Liver (tissue), 9 donors: ENCODE results near the gene PALB2. TPM values are rescaled to one million over a fixed set of nuclear protein-coding genes. Genes with fewer than 3 reads are reported as not detected.

Source experiments
- DNase-seq: peaks from one replicate; pipeline ENCODE4 v3.0.0-alpha.2; 2017; ENCODE audit warnings: low spot score
- H3K27ac ChIP-seq, 2 donors: one replicate each; pipeline ENCODE4 v1.7.0; 2013; ENCODE audit warnings: inconsistent platforms in 2 of 2, low read length in 2 of 2, control low read depth in 1 of 2, low read depth in 1 of 2, mild to moderate bottlenecking in 1 of 2
- H3K27me3 ChIP-seq, 4 donors: one replicate each; pipeline versions ENCODE4 v1.6.1 to v1.7.0; 2013; ENCODE audit warnings: low read length in 3 of 4, inconsistent platforms in 1 of 4, mild to moderate bottlenecking in 1 of 4, moderate library complexity in 1 of 4; ENCODE audit not compliant: control insufficient read depth in 4 of 4, insufficient read depth in 4 of 4
- H3K36me3 ChIP-seq, 4 donors: one replicate each; pipeline versions ENCODE4 v1.6.1 to v1.7.0; 2013; ENCODE audit warnings: low read length in 3 of 4, mild to moderate bottlenecking in 3 of 4, low read depth in 1 of 4, moderate library complexity in 1 of 4; ENCODE audit not compliant: control insufficient read depth in 4 of 4, insufficient read depth in 3 of 4
- H3K4me1 ChIP-seq, 4 donors: one replicate each; pipeline versions ENCODE4 v1.6.1 to v1.7.0; 2013; ENCODE audit warnings: low read length in 3 of 4, mild to moderate bottlenecking in 3 of 4, moderate library complexity in 1 of 4; ENCODE audit not compliant: control insufficient read depth in 4 of 4, insufficient read depth in 4 of 4
- H3K4me3 ChIP-seq, 3 donors: one replicate each; pipeline versions ENCODE4 v1.6.1 to v1.7.0; 2013; ENCODE audit warnings: low read length in 3 of 3, control low read depth in 1 of 3, low read depth in 1 of 3, mild to moderate bottlenecking in 1 of 3
- H3K9ac ChIP-seq, 2 donors: one replicate each; pipeline ENCODE4 v1.7.0; 2013; ENCODE audit warnings: low read length in 2 of 2, mild to moderate bottlenecking in 2 of 2, moderate library complexity in 2 of 2, control low read depth in 1 of 2, low read depth in 1 of 2
- H3K9me3 ChIP-seq, 4 donors: one replicate each; pipeline versions ENCODE4 v1.6.1 to v1.7.0; 2013; ENCODE audit warnings: low read length in 3 of 4; ENCODE audit not compliant: control insufficient read depth in 4 of 4
- ATF3 ChIP-seq: IDR thresholded peaks from 2 replicates; pipeline ENCODE4 v1.6.1; 2016; ENCODE audit warnings: antibody characterized with exemption
- CTCF ChIP-seq: fragments of 150-350 bp; IDR thresholded peaks from 2 replicates; pipeline ENCODE4 v1.5.1; 2017; ENCODE audit warnings: improper control_type of control experiment, low read depth, low read length; ENCODE audit not compliant: missing input control
- EGR1 ChIP-seq, 2 donors: IDR thresholded peaks; 2 replicates each; pipeline ENCODE4 v1.6.1; 2016 to 2018; ENCODE audit warnings: antibody characterized with exemption in 2 of 2, low read depth in 2 of 2
- FOXA1 ChIP-seq: IDR thresholded peaks from 2 replicates; pipeline ENCODE4 v1.6.1; 2016; ENCODE audit warnings: antibody characterized with exemption
- FOXA2 ChIP-seq: IDR thresholded peaks from 2 replicates; pipeline ENCODE4 v1.6.1; 2016; ENCODE audit warnings: antibody characterized with exemption
- GABPA ChIP-seq, 2 donors: IDR thresholded peaks in 1 of 2; conservative IDR thresholded peaks in 1 of 2; 2 replicates each; pipeline ENCODE4 v1.6.1; 2016; ENCODE audit warnings: antibody characterized with exemption in 2 of 2, mild to moderate bottlenecking in 1 of 2, moderate library complexity in 1 of 2
- HNF4A ChIP-seq, 2 donors: conservative IDR thresholded peaks; 2 replicates each; pipeline ENCODE4 v1.6.1; 2016; ENCODE audit warnings: antibody characterized with exemption in 2 of 2, mild to moderate bottlenecking in 2 of 2
- HNF4G ChIP-seq: IDR thresholded peaks from 2 replicates; pipeline ENCODE4 v1.6.1; 2016; ENCODE audit warnings: antibody characterized with exemption
- JUND ChIP-seq, 2 donors: IDR thresholded peaks; 2 replicates each; pipeline ENCODE4 v1.6.1; 2016; ENCODE audit warnings: antibody characterized with exemption in 2 of 2
- MAX ChIP-seq: IDR thresholded peaks from 2 replicates; pipeline ENCODE4 v1.6.1; 2016; ENCODE audit warnings: antibody characterized with exemption
- NR2F2 ChIP-seq: IDR thresholded peaks from 2 replicates; pipeline ENCODE4 v1.6.1; 2016; ENCODE audit warnings: antibody characterized with exemption
- RAD21 ChIP-seq, 2 donors: IDR thresholded peaks; 2 replicates each; pipeline ENCODE4 v1.6.1; 2016; ENCODE audit warnings: antibody characterized with exemption in 2 of 2, mild to moderate bottlenecking in 2 of 2
- REST ChIP-seq: IDR thresholded peaks from 2 replicates; pipeline ENCODE4 v1.6.1; 2016; ENCODE audit warnings: antibody characterized with exemption, mild to moderate bottlenecking
- RXRA ChIP-seq, 2 donors: IDR thresholded peaks; 2 replicates each; pipeline ENCODE4 v1.6.1; 2017 to 2018; ENCODE audit warnings: antibody characterized with exemption in 2 of 2, mild to moderate bottlenecking in 1 of 2
- SP1 ChIP-seq: IDR thresholded peaks from 2 replicates; pipeline ENCODE4 v1.6.1; 2018; ENCODE audit warnings: antibody characterized with exemption, mild to moderate bottlenecking
- TAF1 ChIP-seq: conservative IDR thresholded peaks from 2 replicates; pipeline ENCODE4 v1.6.1; 2016; ENCODE audit warnings: antibody characterized with exemption, mild to moderate bottlenecking
- YY1 ChIP-seq: IDR thresholded peaks from 2 replicates; pipeline ENCODE4 v1.6.1; 2016; ENCODE audit warnings: antibody characterized with exemption, mild to moderate bottlenecking
- ZBTB33 ChIP-seq: IDR thresholded peaks from 2 replicates; pipeline ENCODE4 v1.6.1; 2016; ENCODE audit warnings: antibody characterized with exemption
- WGBS: extraction: QIAGEN DNeasy Blood & Tissue Kit; methylation state at CpG from one replicate; pipeline ENCODE4 v1.1.7; 2013; 5-methylcytosine and 5-hydroxymethylcytosine counted together
- polyA plus RNA-seq, 2 donors: library from polyadenylated mRNA; stranded (reverse) in 1 of 2; unstranded in 1 of 2; fragments of 200-250 nt in 1 of 2; fragments of >200 nt in 1 of 2; fragmentation: Nextera tagmentation in 1 of 2; extraction: Ambion mirVana in 1 of 2; gene quantifications; one replicate each; pipeline versions ENCODE4 v1.2.1 to v1.2.3, GENCODE V29; 2013 to 2015
- total RNA-seq, 2 donors: library from RNA; depleted of rRNA; stranded (reverse); fragments of >200 nt; gene quantifications; one replicate each; pipeline ENCODE4 v1.2.3, GENCODE V29; 2014
- donor health status: healthy.
- donor health status: healthy.
- donor health status: healthy.
- donor health status: healthy.
- donor health status: healthy.

PALB2 gene
- total and polyA plus RNA-seq, 4 donors: 4.1 to 7.6 (median 4.7) TPM

- Histone ChIP-seq H3K27ac (no peak overlapping the region), H3K27me3 (no peaks in the 10 kb centered on the region), H3K4me3 (no peak overlapping the region), H3K36me3 (peaks cover 21 to 86% (median 64%) of the 10 kb centered on the region in 4 donors), H3K9me3 (no peaks in the 10 kb centered on the region), H3K9ac (no peak overlapping the region), H3K4me1 (no peaks in the 10 kb centered on the region)
- no peak for DNase-seq
- 97% methylated on average over 7 of the region's 7 CpGs for WGBS
- TF ChIP-seq TAF1 (no peak), MAX (no peak)
Observed at GRCh38 chr16:23666571-23667354, 25.7 kb upstream of the PALB2 start.

- peaks cover 21 to 92% (median 75%) of the 10 kb centered on the region in 4 donors for H3K36me3 ChIP-seq
- 97% methylated on average over 2 of the region's 2 CpGs for WGBS
Observed at GRCh38 chr16:23663918-23664317, 22.8 kb upstream of the PALB2 start.

More at GRCh38 chr16:23663918-23664317, 22.8 kb upstream of the PALB2 start:
- TF ChIP-seq JUND (IDR thresholded peaks at IDR 0.05) (no peak), ATF3 (no peak), FOXA2 (no peak), HNF4A (conservative IDR thresholded peaks at IDR 0.05) (no peak), RXRA (IDR thresholded peaks at IDR 0.05) (no peak), RAD21 (IDR thresholded peaks at IDR 0.05) (no peak), GABPA (IDR thresholded peaks at IDR 0.05 in 1 of 2, conservative IDR thresholded peaks at IDR 0.05 in 1 of 2) (no peak), EGR1 (IDR thresholded peaks at IDR 0.05; ENCODE audit: low read depth in 2 of 2) (no peak), REST (no peak), CTCF (no peak), NR2F2 (no peak), HNF4G (no peak), FOXA1 (no peak), TAF1 (no peak), YY1 (no peak), ZBTB33 (no peak), SP1 (no peak), MAX (no peak)
- no peak overlapping the region for H3K4me3 ChIP-seq
- H3K4me1 ChIP-seq: no peaks in the 10 kb centered on the region
- H3K27ac ChIP-seq: no peak overlapping the region
- H3K27me3 ChIP-seq: no peaks in the 10 kb centered on the region
- DNase-seq: no peak
- H3K9ac ChIP-seq: no peak overlapping the region
- H3K9me3 ChIP-seq: no peaks in the 10 kb centered on the region
